CD4-positive, alpha-beta T cell (primary cell): ENCODE data around the gene VSTM2B. TPM values are rescaled to one million over a fixed set of nuclear protein-coding genes. Genes with fewer than 3 reads are reported as not detected.
"Not testable (repeated sequence)": the region's sequence is repeated elsewhere in the genome, so short reads cannot be mapped to it uniquely, and the experiment has no call there.

ENCODE experiments used
- ATAC-seq: fragments of 200-7000 bp; cut with Tn5 transposase; one replicate; pipeline ENCODE4 v1.10.0; 2022; ENCODE audit warnings: mild to moderate bottlenecking; ENCODE audit not compliant: poor library complexity
- CTCF ChIA-PET: fragments of 350-600 bp; sonication (Branson Sonifier 250); formaldehyde crosslinking; loops from one replicate; lab custom pipeline; 2021; ENCODE audit warnings: antibody characterized with exemption, inconsistent platforms; lab: Charles Lee
- POLR2A ChIA-PET: fragments of 350-600 bp; sonication (Branson Sonifier 250); formaldehyde crosslinking; loops from one replicate; lab custom pipeline; 2021; ENCODE audit warnings: antibody characterized with exemption, inconsistent platforms; lab: Charles Lee
- DNase-seq, 14 experiments: peaks; one replicate each; pipeline ENCODE4 v3.0.0-alpha.2; 2013 to 2020; ENCODE audit warnings: mixed read lengths in 2 of 14
- H3K27ac ChIP-seq, 2 donors: one replicate each; pipeline versions ENCODE4 v1.5.1 to v1.7.0; 2013; ENCODE audit warnings: low read length in 2 of 2, low read depth in 1 of 2, mild to moderate bottlenecking in 1 of 2
- H3K27me3 ChIP-seq, 2 experiments: 1 replicate in 1 of 2; 2 replicates in 1 of 2; pipeline versions ENCODE4 v1.6.1 to v1.7.0; 2013; ENCODE audit warnings: low read length in 2 of 2, control low read depth in 1 of 2, mild to moderate bottlenecking in 1 of 2, moderate library complexity in 1 of 2; ENCODE audit not compliant: insufficient read depth in 2 of 2, control insufficient read depth in 1 of 2
- H3K36me3 ChIP-seq: one replicate; pipeline ENCODE4 v1.6.1; 2013; ENCODE audit warnings: low read length, control low read depth; ENCODE audit not compliant: insufficient read depth
- H3K4me1 ChIP-seq: one replicate; pipeline ENCODE4 v1.6.1; 2013; ENCODE audit warnings: low read length, control low read depth; ENCODE audit not compliant: insufficient read depth
- H3K4me3 ChIP-seq: one replicate; pipeline ENCODE4 v1.5.1; 2013; ENCODE audit warnings: mild to moderate bottlenecking, low read length, moderate library complexity
- H3K9me3 ChIP-seq, 2 experiments: 1 replicate in 1 of 2; 2 replicates in 1 of 2; pipeline versions ENCODE4 v1.6.1 to v1.7.0; 2013; ENCODE audit warnings: low read length in 2 of 2, mild to moderate bottlenecking in 2 of 2, control low read depth in 1 of 2, moderate library complexity in 1 of 2; ENCODE audit not compliant: control insufficient read depth in 1 of 2, insufficient read depth in 1 of 2
- H3K27ac Mint-ChIP-seq: one replicate; pipeline ENCODE4 v1.8.0; 2020; ENCODE audit warnings: mixed read lengths
- H3K27me3 Mint-ChIP-seq: one replicate; pipeline ENCODE4 v1.8.0; 2021; ENCODE audit warnings: mixed read lengths
- H3K36me3 Mint-ChIP-seq: one replicate; pipeline ENCODE4 v1.8.0; 2021; ENCODE audit warnings: low read depth, mixed read lengths
- H3K4me1 Mint-ChIP-seq: one replicate; pipeline ENCODE4 v1.8.0; 2021; ENCODE audit warnings: low read depth, mixed read lengths
- H3K4me3 Mint-ChIP-seq: one replicate; pipeline ENCODE4 v1.8.0; 2020; ENCODE audit warnings: mild to moderate bottlenecking, mixed read lengths
- H3K9me3 Mint-ChIP-seq: one replicate; pipeline ENCODE4 v1.8.0; 2020; ENCODE audit warnings: mixed read lengths
- intact Hi-C, 2 experiments: fragments of 100-400 bp; cut with DNase I in 1 of 2; cut with micrococcal nuclease in 1 of 2; formaldehyde crosslinking; loops; one replicate each; pipeline versions ENCODE4 v1.15.1 to v1.9.0; 2023 to 2025; cut with DNase I, micrococcal nuclease
- total RNA-seq, 174 experiments: library from RNA in 2 of 174; stranded (reverse) in 2 of 174; gene quantifications; one replicate each; pipeline ENCODE4 v1.2.3 and lab custom pipeline; 2021 to 2026
- TF ChIP-seq, protein P1 (sequence below): fragments of 200-600 bp; IDR thresholded peaks from one replicate; pipeline ENCODE4 v1.8.0; 2022; ENCODE audit warnings: antibody characterized with exemption, mild to moderate bottlenecking

The VSTM2B gene
- total RNA-seq, 2 experiments from 2014 or later, result not detected

DNA sequence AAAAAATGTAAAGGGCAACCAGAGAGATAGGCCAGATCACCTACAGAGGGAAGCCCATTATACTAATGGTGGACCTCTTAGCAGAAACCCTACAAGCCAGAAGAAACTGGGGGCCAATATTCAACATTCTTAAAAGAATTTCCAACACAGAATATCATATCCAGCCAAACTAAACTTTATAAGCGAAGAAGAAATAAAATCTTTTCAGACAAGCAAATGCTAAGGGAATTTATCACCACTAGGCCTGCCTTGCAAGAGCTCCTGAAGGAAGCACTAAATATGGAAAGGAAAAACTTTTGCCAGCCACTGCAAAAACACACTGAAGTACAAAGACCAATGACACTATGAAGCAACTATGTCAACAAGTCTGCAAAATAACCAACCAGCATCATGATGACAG lies 28.4 kb downstream of the VSTM2B start:
- ChIA-PET CTCF (no interaction called here), POLR2A (no interaction called here)
- Mint-ChIP-seq H3K9me3 (peaks cover 27% of the 10 kb centered on the region), H3K4me1 (no peaks in the 10 kb centered on the region), H3K27me3 (peaks cover 39% of the 10 kb centered on the region), H3K27ac (no peak overlapping the region), H3K36me3 (no peaks in the 10 kb centered on the region), H3K4me3 (no peak overlapping the region)
- DNase-seq (no peak), ATAC-seq (no peak)
- intact Hi-C loops, result no loop called here
- TF ChIP-seq, protein P1, sequence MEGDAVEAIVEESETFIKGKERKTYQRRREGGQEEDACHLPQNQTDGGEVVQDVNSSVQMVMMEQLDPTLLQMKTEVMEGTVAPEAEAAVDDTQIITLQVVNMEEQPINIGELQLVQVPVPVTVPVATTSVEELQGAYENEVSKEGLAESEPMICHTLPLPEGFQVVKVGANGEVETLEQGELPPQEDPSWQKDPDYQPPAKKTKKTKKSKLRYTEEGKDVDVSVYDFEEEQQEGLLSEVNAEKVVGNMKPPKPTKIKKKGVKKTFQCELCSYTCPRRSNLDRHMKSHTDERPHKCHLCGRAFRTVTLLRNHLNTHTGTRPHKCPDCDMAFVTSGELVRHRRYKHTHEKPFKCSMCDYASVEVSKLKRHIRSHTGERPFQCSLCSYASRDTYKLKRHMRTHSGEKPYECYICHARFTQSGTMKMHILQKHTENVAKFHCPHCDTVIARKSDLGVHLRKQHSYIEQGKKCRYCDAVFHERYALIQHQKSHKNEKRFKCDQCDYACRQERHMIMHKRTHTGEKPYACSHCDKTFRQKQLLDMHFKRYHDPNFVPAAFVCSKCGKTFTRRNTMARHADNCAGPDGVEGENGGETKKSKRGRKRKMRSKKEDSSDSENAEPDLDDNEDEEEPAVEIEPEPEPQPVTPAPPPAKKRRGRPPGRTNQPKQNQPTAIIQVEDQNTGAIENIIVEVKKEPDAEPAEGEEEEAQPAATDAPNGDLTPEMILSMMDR, result no peak
- H3K9me3 ChIP-seq, result peaks cover 17 to 19% of the 10 kb centered on the region in 2 experiments
- H3K27me3 ChIP-seq, result peaks cover 0 to 11% of the 10 kb centered on the region in 2 experiments
- H3K36me3 ChIP-seq, result no peaks in the 10 kb centered on the region
- H3K4me1 ChIP-seq, result no peaks in the 10 kb centered on the region
- H3K4me3 ChIP-seq, result no peak overlapping the region
- no peak overlapping the region for H3K27ac ChIP-seq

GRCh38 chr19:29559110-29559509 lies 33.3 kb downstream of the VSTM2B start:
- H3K27ac Mint-ChIP-seq, H3K4me1 ChIP-seq, H3K4me3 Mint-ChIP-seq, H3K36me3 Mint-ChIP-seq, ATAC-seq, H3K27me3 ChIP-seq, H3K4me3 ChIP-seq, H3K36me3 ChIP-seq, H3K4me1 Mint-ChIP-seq, DNase-seq, CTCF ChIA-PET, H3K27ac ChIP-seq, POLR2A ChIA-PET, intact Hi-C loops: not testable (repeated sequence)
- peaks cover 9 to 17% of the 10 kb centered on the region in 2 experiments for H3K9me3 ChIP-seq
- Mint-ChIP-seq H3K27me3 (peaks cover 27% of the 10 kb centered on the region), H3K9me3 (peaks cover 16% of the 10 kb centered on the region)

GRCh38 chr19:29559743-29560142 lies 33.9 kb downstream of the VSTM2B start:
- ChIA-PET CTCF (no interaction called here), POLR2A (no interaction called here)
- H3K4me3 ChIP-seq, result no peak overlapping the region
- no peak overlapping the region for H3K27ac ChIP-seq
- Mint-ChIP-seq H3K4me3 (no peak overlapping the region), H3K27me3 (peaks cover 26% of the 10 kb centered on the region), H3K9me3 (peaks cover 10% of the 10 kb centered on the region), H3K4me1 (no peaks in the 10 kb centered on the region), H3K27ac (no peak overlapping the region), H3K36me3 (no peaks in the 10 kb centered on the region)
- TF ChIP-seq, protein P1, result no peak
- DNase-seq (no peak), ATAC-seq (no peak)
- H3K36me3 ChIP-seq, result no peaks in the 10 kb centered on the region
- intact Hi-C loops, result no loop called here
- peaks cover 9 to 17% of the 10 kb centered on the region in 2 experiments for H3K9me3 ChIP-seq
- H3K4me1 ChIP-seq, result no peaks in the 10 kb centered on the region
- peaks cover 2 to 4% of the 10 kb centered on the region in 2 experiments for H3K27me3 ChIP-seq
